IMR-90 (cell line): Measurements from ENCODE around the gene PPDPF.

Experiments
- MXI1 ChIP-seq: IDR thresholded peaks from 2 replicates; pipeline ENCODE4 v1.6.1; 2012; ENCODE audit warnings: low read depth, mild to moderate bottlenecking, low read length, moderate library complexity, borderline replicate concordance
- POLR2A ChIP-seq: IDR thresholded peaks from 2 replicates; pipeline ENCODE4 v1.6.1; 2012; ENCODE audit warnings: mild to moderate bottlenecking, low read depth, low read length
- SMC3 ChIP-seq: fragments of 150-350 bp; IDR thresholded peaks from 2 replicates; pipeline ENCODE4 v1.6.1; 2016; ENCODE audit warnings: low read depth, mild to moderate bottlenecking, antibody characterized with exemption, low read length, moderate library complexity
- TF ChIP-seq, protein P1 (sequence below): conservative IDR thresholded peaks from 2 replicates; pipeline ENCODE4 v1.5.1; 2012; ENCODE audit warnings: mild to moderate bottlenecking, low read depth, low read length, improper control_type of control experiment
- TF ChIP-seq, protein P2 (sequence below): fragments of 150-350 bp; IDR thresholded peaks from 2 replicates; pipeline ENCODE4 v1.6.1; 2016; ENCODE audit warnings: low read depth, mild to moderate bottlenecking, low read length, moderate library complexity, borderline replicate concordance

DNA sequence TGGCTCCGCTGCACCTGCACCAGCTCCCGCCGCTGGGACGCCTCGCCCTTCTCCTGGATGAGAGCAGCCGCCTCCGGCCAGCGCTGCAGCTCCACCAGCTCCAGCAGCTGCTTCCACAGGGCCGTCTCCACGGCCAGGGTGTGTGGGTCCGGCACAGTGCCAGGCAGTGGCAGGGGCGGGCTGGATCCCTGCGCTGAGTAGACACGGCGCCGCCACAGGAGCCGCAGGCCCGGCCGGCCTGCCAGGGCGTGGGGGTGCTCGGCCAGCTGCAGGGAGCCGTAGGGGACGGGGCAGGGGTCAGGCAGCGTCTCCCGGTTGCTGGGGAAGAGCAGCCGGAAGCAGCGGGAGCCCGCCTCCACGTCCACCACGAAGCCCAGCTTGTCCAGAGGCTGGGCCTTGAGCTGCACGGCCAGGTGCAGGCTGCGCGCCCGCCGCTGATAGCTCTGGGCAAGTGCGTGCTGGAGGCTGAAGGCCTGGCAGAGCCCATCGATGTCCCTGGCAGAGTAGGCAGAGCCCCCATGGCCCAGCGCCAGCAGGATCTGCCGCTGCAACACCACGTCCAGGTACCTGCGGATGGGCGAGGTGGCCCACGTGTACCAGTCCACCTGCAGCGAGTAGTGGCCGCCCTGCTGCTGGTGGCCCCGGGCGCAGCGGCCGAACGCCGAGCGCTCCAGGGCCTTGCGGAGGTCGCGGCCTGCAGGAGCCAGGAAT lies 42.8 kb downstream of the PPDPF start:
- TF ChIP-seq POLR2A: no peak
- TF ChIP-seq, protein P1, sequence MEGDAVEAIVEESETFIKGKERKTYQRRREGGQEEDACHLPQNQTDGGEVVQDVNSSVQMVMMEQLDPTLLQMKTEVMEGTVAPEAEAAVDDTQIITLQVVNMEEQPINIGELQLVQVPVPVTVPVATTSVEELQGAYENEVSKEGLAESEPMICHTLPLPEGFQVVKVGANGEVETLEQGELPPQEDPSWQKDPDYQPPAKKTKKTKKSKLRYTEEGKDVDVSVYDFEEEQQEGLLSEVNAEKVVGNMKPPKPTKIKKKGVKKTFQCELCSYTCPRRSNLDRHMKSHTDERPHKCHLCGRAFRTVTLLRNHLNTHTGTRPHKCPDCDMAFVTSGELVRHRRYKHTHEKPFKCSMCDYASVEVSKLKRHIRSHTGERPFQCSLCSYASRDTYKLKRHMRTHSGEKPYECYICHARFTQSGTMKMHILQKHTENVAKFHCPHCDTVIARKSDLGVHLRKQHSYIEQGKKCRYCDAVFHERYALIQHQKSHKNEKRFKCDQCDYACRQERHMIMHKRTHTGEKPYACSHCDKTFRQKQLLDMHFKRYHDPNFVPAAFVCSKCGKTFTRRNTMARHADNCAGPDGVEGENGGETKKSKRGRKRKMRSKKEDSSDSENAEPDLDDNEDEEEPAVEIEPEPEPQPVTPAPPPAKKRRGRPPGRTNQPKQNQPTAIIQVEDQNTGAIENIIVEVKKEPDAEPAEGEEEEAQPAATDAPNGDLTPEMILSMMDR: no peak
- TF ChIP-seq, protein P2, sequence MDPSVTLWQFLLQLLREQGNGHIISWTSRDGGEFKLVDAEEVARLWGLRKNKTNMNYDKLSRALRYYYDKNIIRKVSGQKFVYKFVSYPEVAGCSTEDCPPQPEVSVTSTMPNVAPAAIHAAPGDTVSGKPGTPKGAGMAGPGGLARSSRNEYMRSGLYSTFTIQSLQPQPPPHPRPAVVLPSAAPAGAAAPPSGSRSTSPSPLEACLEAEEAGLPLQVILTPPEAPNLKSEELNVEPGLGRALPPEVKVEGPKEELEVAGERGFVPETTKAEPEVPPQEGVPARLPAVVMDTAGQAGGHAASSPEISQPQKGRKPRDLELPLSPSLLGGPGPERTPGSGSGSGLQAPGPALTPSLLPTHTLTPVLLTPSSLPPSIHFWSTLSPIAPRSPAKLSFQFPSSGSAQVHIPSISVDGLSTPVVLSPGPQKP: no peak
- TF ChIP-seq SMC3: no peak
- no peak for TF ChIP-seq MXI1
